ENCODE results near the gene SNX8.

DNA sequence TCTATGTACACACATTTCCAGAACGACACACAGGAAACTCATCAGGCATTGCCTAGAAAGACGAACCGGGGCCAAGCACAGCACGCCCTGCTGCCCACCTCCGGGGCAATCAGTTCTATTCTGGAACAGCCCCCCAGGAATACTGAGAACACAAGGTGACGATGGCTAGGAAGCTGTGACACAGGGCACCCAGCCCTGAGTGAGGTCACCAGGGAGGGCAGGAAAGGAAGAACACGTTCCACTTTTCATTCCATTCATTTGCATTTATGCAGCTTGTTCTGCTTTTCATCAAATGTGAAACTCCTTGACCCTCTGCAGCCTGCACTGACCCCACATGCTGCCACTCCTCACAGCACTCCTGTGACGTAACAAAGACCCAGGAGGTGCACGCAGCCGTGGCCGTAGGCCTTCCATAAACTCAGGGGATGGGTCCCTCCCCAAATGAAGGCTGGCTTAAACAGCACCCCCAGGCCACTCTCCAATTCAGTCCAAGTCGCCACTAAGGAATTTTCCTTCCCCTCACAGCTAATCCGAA lies 110.4 kb downstream of the SNX8 start:
- TF ChIP-seq GATA2 (IDR thresholded peaks at IDR 0.05; ENCODE audit: low read depth, low read length) (no peak), GATA3 (IDR thresholded peaks at IDR 0.05; ENCODE audit: low read depth, low read length) (no peak)

Measured in SH-SY5Y (cell line).